Caco-2 (cell line): ENCODE data around the gene JDP2. TPM values are rescaled to one million over a fixed set of nuclear protein-coding genes. Genes with fewer than 3 reads are reported as not detected.
A peak's percentile ranks its signal among the peaks of the same experiment; 100 is the strongest.

Experiments used
- BruUV-seq: library from RNA; stranded (reverse); fragments of 400-500 nt; replicated peaks from 2 replicates; lab custom pipeline; 2021; lab: Mats Ljungman, UMichigan
- CTCF ChIA-PET: fragments of 300-600 bp; sonication (Branson Sonifier 250); formaldehyde crosslinking; loops from one replicate; lab custom pipeline; 2022; ENCODE audit warnings: antibody characterized with exemption; lab: Charles Lee
- POLR2A ChIA-PET: fragments of 300-600 bp; sonication (Branson Sonifier 250); formaldehyde crosslinking; loops from one replicate; lab custom pipeline; 2022; ENCODE audit warnings: antibody characterized with exemption; lab: Charles Lee
- DNase-seq, 2 experiments: peaks; one replicate each; pipeline versions ENCODE4 v3.0.0 to v3.0.0-alpha.2; 2020 to 2022
- H3K27me3 ChIP-seq: replicated peaks from 2 replicates; pipeline ENCODE4 v1.6.0; 2011; ENCODE audit warnings: low read length; ENCODE audit not compliant: control insufficient read depth, insufficient read depth
- H3K36me3 ChIP-seq: 2 replicates; pipeline ENCODE4 v1.5.1; 2011; ENCODE audit warnings: low read length; ENCODE audit not compliant: control insufficient read depth, insufficient read depth
- H3K4me1 ChIP-seq: fragments of 250-450 bp; sonication (Bioruptor Pico); 2 replicates; pipeline ENCODE4 v1.5.1; 2020; ENCODE audit warnings: mild to moderate bottlenecking
- H3K4me3 ChIP-seq: 2 replicates; pipeline ENCODE4 v1.5.1; 2011; ENCODE audit warnings: low read depth, mild to moderate bottlenecking, control low read depth, low read length
- H3K9me3 ChIP-seq: fragments of 250-450 bp; sonication (Bioruptor Pico); 2 replicates; pipeline ENCODE4 v1.5.1; 2020; ENCODE audit warnings: mild to moderate bottlenecking, moderate library complexity
- H3K27ac Mint-ChIP-seq: one replicate; pipeline ENCODE4 v1.8.0; 2022; ENCODE audit warnings: mixed read lengths; ENCODE audit not compliant: unreplicated experiment
- H3K27me3 Mint-ChIP-seq: one replicate; pipeline ENCODE4 v1.8.0; 2022; ENCODE audit warnings: mixed read lengths; ENCODE audit not compliant: insufficient read depth, unreplicated experiment
- H3K36me3 Mint-ChIP-seq: one replicate; pipeline ENCODE4 v1.8.0; 2022; ENCODE audit warnings: mild to moderate bottlenecking, mixed read lengths; ENCODE audit not compliant: insufficient read depth, unreplicated experiment
- H3K4me1 Mint-ChIP-seq: one replicate; pipeline ENCODE4 v1.8.0; 2022; ENCODE audit warnings: low read depth, mixed read lengths; ENCODE audit not compliant: unreplicated experiment
- H3K4me3 Mint-ChIP-seq: one replicate; pipeline ENCODE4 v1.8.0; 2022; ENCODE audit warnings: mild to moderate bottlenecking, moderate library complexity, mixed read lengths; ENCODE audit not compliant: unreplicated experiment
- H3K9me3 Mint-ChIP-seq: one replicate; pipeline ENCODE4 v1.8.0; 2022; ENCODE audit warnings: mixed read lengths; ENCODE audit not compliant: unreplicated experiment
- intact Hi-C: fragments of 100-400 bp; cut with micrococcal nuclease; formaldehyde crosslinking; loops from one replicate; pipeline ENCODE4 v1.10.0; 2022; ENCODE audit not compliant: unreplicated experiment
- total RNA-seq: library from RNA; stranded (reverse); gene quantifications from 2 replicates; pipeline ENCODE4 v1.2.3, GENCODE V29; 2022
- TF ChIP-seq, protein P1 (sequence below), 2 experiments: fragments of 200-600 bp in 1 of 2; IDR thresholded peaks; 1 replicate in 1 of 2; 2 replicates in 1 of 2; pipeline versions ENCODE4 v1.5.1 to v1.8.0; 2011 to 2022; ENCODE audit warnings: antibody characterized with exemption in 1 of 2, control low read depth in 1 of 2, inconsistent platforms in 1 of 2, low read depth in 1 of 2, low read length in 1 of 2, mild to moderate bottlenecking in 1 of 2, moderate library complexity in 1 of 2; ENCODE audit not compliant: insufficient read depth in 1 of 2, severe bottlenecking in 1 of 2, unreplicated experiment in 1 of 2

JDP2 gene
- total RNA-seq, 1 experiment from 2014 or later, result 95.7 TPM

DNA sequence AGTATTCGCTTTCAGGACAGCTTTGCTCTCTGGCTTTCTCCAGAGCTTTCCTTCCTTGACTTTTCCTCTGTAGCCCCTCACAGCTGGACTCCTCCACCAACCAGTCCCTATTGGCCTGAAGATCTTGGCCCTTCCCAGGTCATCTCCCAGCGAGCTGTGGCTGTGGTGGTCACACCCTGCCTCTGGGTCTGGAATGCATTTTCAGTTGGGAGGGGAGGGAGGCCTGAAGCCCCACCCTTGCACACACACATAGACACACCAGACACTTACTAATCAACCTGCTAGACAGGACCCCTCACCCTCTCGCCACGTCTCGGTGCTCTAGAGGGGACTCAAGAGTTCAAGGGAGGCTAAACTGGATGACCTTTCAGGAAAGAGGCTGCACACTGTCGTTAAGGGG lies 13.9 kb downstream of the JDP2 start:
- Mint-ChIP-seq H3K27me3 (no peaks in the 10 kb centered on the region), H3K4me1 (peaks cover 23% of the 10 kb centered on the region), H3K9me3 (no peaks in the 10 kb centered on the region), H3K4me3 (no peak overlapping the region), H3K36me3 (peaks cover 99% of the 10 kb centered on the region), H3K27ac (no peak overlapping the region)
- TF ChIP-seq, protein P1, sequence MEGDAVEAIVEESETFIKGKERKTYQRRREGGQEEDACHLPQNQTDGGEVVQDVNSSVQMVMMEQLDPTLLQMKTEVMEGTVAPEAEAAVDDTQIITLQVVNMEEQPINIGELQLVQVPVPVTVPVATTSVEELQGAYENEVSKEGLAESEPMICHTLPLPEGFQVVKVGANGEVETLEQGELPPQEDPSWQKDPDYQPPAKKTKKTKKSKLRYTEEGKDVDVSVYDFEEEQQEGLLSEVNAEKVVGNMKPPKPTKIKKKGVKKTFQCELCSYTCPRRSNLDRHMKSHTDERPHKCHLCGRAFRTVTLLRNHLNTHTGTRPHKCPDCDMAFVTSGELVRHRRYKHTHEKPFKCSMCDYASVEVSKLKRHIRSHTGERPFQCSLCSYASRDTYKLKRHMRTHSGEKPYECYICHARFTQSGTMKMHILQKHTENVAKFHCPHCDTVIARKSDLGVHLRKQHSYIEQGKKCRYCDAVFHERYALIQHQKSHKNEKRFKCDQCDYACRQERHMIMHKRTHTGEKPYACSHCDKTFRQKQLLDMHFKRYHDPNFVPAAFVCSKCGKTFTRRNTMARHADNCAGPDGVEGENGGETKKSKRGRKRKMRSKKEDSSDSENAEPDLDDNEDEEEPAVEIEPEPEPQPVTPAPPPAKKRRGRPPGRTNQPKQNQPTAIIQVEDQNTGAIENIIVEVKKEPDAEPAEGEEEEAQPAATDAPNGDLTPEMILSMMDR (IDR thresholded peaks at IDR 0.05; ENCODE audit: insufficient read depth in 1 of 2, low read depth in 1 of 2, low read length in 1 of 2, severe bottlenecking in 1 of 2, unreplicated experiment in 1 of 2), result no peak
- ChIA-PET CTCF (interaction anchor here (1.4 kb wide), 1 partner anchor 134 kb away, joined by 3 read pairs; no protein-coding TSS in a partner anchor), POLR2A (no interaction called here)
- no peaks in the 10 kb centered on the region for H3K9me3 ChIP-seq
- DNase-seq, result no peak
- intact Hi-C loops, result no loop called here
- no peaks in the 10 kb centered on the region; the same call in 1 of the 2 replicates for H3K36me3 ChIP-seq
- no peaks in the 10 kb centered on the region for H3K27me3 ChIP-seq
- H3K4me1 ChIP-seq, result no peaks in the 10 kb centered on the region
- no TSS peak for BruUV-seq
- no peak overlapping the region for H3K4me3 ChIP-seq

DNA sequence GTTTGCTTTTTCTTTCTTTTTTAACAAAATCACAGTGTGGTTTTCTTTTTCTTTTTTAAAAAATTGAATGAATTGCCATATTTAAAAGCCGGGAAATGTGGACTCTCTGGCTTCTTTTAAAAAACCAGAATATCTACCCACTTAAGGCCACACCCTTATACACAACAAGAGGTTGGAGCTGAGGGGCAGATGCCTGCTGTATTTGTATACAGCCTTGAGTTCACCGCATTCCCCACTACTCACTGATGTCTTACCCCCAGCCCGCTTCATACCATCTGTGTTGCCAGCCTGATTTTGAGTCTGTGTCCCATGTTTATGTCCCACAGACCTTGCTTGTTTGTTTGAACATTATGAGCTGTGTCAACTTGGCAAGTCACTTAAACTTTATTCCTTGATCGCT lies 14.3 kb downstream of the JDP2 start:
- intact Hi-C loops, result no loop called here
- Mint-ChIP-seq H3K9me3 (no peaks in the 10 kb centered on the region), H3K27ac (peak overlapping the region; percentile 67), H3K4me3 (no peak overlapping the region), H3K36me3 (peaks cover 99% of the 10 kb centered on the region), H3K27me3 (no peaks in the 10 kb centered on the region), H3K4me1 (peaks cover 27% of the 10 kb centered on the region)
- Histone ChIP-seq H3K4me3 (no peak overlapping the region), H3K4me1 (no peaks in the 10 kb centered on the region), H3K36me3 (no peaks in the 10 kb centered on the region; the same call in 1 of the 2 replicates), H3K9me3 (no peaks in the 10 kb centered on the region), H3K27me3 (no peaks in the 10 kb centered on the region)
- no TSS peak for BruUV-seq
- POLR2A ChIA-PET, result no interaction called here
- DNase-seq, result no peak
- CTCF ChIA-PET, result interaction anchor here (1.4 kb wide), 1 partner anchor 134 kb away, joined by 3 read pairs; no protein-coding TSS in a partner anchor
- TF ChIP-seq, protein P1 (IDR thresholded peaks at IDR 0.05; ENCODE audit: insufficient read depth in 1 of 2, low read depth in 1 of 2, low read length in 1 of 2, severe bottlenecking in 1 of 2, unreplicated experiment in 1 of 2), result no peak

DNA sequence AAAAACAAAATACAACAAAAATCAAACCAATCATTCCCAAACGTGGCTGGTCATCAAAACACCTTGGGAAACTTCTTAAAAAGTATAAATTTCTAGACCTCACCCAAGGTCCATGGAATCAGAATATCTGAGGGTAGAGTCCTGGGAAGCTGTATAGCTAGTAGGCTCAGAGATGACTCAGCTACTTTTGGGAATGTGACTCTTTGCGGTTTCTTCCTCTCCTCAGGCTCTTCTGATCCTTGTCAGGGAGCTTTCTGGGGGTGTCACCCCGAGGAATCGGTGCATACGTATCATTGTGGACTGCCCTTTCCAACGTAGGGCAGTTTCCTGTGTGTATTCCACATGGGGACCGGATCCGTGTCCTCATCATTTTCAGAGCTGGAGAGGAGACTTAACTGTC lies 14.8 kb downstream of the JDP2 start:
- TF ChIP-seq, protein P1 (IDR thresholded peaks at IDR 0.05; ENCODE audit: insufficient read depth in 1 of 2, low read depth in 1 of 2, low read length in 1 of 2, severe bottlenecking in 1 of 2, unreplicated experiment in 1 of 2), result no peak
- no peak for DNase-seq
- H3K4me3 ChIP-seq, result no peak overlapping the region
- Mint-ChIP-seq H3K27ac (peak overlapping the region; percentile 67), H3K4me1 (peaks cover 28% of the 10 kb centered on the region), H3K27me3 (no peaks in the 10 kb centered on the region), H3K9me3 (no peaks in the 10 kb centered on the region), H3K4me3 (no peak overlapping the region), H3K36me3 (peaks cover 99% of the 10 kb centered on the region)
- ChIA-PET CTCF (no interaction called here), POLR2A (no interaction called here)
- BruUV-seq, result no TSS peak
- H3K9me3 ChIP-seq, result no peaks in the 10 kb centered on the region
- H3K4me1 ChIP-seq, result no peaks in the 10 kb centered on the region
- no peaks in the 10 kb centered on the region; the same call in 1 of the 2 replicates for H3K36me3 ChIP-seq
- intact Hi-C loops, result no loop called here
- no peaks in the 10 kb centered on the region for H3K27me3 ChIP-seq
